ENCODE measurements around the gene TFAP2D. TPM values are rescaled to one million over a fixed set of nuclear protein-coding genes. Genes with fewer than 3 reads are reported as not detected.

Gene TFAP2D
- total RNA-seq, 1 donor, result not detected

- Histone ChIP-seq H2AFZ (ENCODE audit: low read length) (no peak overlapping the region), H3K4me3 (ENCODE audit: insufficient read depth, low read length) (no peak overlapping the region), H3K79me2 (ENCODE audit: insufficient read depth, low read length) (no peaks in the 10 kb centered on the region), H3K4me2 (ENCODE audit: insufficient read depth, low read length) (no peak overlapping the region), H3K4me1 (ENCODE audit: insufficient read depth, low read length) (no peaks in the 10 kb centered on the region), H3K27me3 (ENCODE audit: insufficient read depth, low read length) (peaks cover 4% of the 10 kb centered on the region), H4K20me1 (ENCODE audit: insufficient read depth, low read length) (no peaks in the 10 kb centered on the region), H3K9me3 (ENCODE audit: low read depth, low read length) (no peaks in the 10 kb centered on the region), H3K27ac (ENCODE audit: low read depth, low read length) (no peak overlapping the region), H3K36me3 (ENCODE audit: insufficient read depth, low read length) (no peaks in the 10 kb centered on the region)
- DNase-seq (ENCODE audit: insufficient read length, low spot score, missing footprints), result no peak
- no peak for TF ChIP-seq CTCF (IDR thresholded peaks at IDR 0.05; ENCODE audit: extremely low read depth, low read depth, low read length)
These were observed 5.2 kb downstream of the TFAP2D start for GRCh38 chr6:50718566-50718965.

GRCh38 chr6:50720623-50721022, 7.3 kb downstream of the TFAP2D start:
- no peak for TF ChIP-seq CTCF (IDR thresholded peaks at IDR 0.05; ENCODE audit: extremely low read depth, low read depth, low read length)
- no peaks in the 10 kb centered on the region for H3K79me2 ChIP-seq (ENCODE audit: insufficient read depth, low read length)
- peak; percentile 37 for DNase-seq (ENCODE audit: insufficient read length, low spot score, missing footprints)
- no peak overlapping the region for H3K27ac ChIP-seq (ENCODE audit: low read depth, low read length)
- no peaks in the 10 kb centered on the region for H3K27me3 ChIP-seq (ENCODE audit: insufficient read depth, low read length)
- no peaks in the 10 kb centered on the region for H3K9me3 ChIP-seq (ENCODE audit: low read depth, low read length)
- H3K36me3 ChIP-seq (ENCODE audit: insufficient read depth, low read length), result no peaks in the 10 kb centered on the region
- H4K20me1 ChIP-seq (ENCODE audit: insufficient read depth, low read length), result no peaks in the 10 kb centered on the region
- no peak overlapping the region for H2AFZ ChIP-seq (ENCODE audit: low read length)
- no peaks in the 10 kb centered on the region for H3K4me1 ChIP-seq (ENCODE audit: insufficient read depth, low read length)
- H3K4me3 ChIP-seq (ENCODE audit: insufficient read depth, low read length), result no peak overlapping the region
- no peak overlapping the region for H3K4me2 ChIP-seq (ENCODE audit: insufficient read depth, low read length)

GRCh38 chr6:50721978-50722377, 8.7 kb downstream of the TFAP2D start:
- Histone ChIP-seq H3K27ac (ENCODE audit: low read depth, low read length) (no peak overlapping the region), H3K27me3 (ENCODE audit: insufficient read depth, low read length) (no peaks in the 10 kb centered on the region), H3K4me2 (ENCODE audit: insufficient read depth, low read length) (no peak overlapping the region), H3K79me2 (ENCODE audit: insufficient read depth, low read length) (no peaks in the 10 kb centered on the region), H3K9me3 (ENCODE audit: low read depth, low read length) (no peaks in the 10 kb centered on the region), H2AFZ (ENCODE audit: low read length) (no peak overlapping the region), H4K20me1 (ENCODE audit: insufficient read depth, low read length) (no peaks in the 10 kb centered on the region), H3K4me1 (ENCODE audit: insufficient read depth, low read length) (no peaks in the 10 kb centered on the region), H3K4me3 (ENCODE audit: insufficient read depth, low read length) (no peak overlapping the region), H3K36me3 (ENCODE audit: insufficient read depth, low read length) (no peaks in the 10 kb centered on the region)
- DNase-seq (ENCODE audit: insufficient read length, low spot score, missing footprints), result no peak
- TF ChIP-seq CTCF (IDR thresholded peaks at IDR 0.05; ENCODE audit: extremely low read depth, low read depth, low read length), result no peak

- Histone ChIP-seq H3K4me3 (ENCODE audit: insufficient read depth, low read length) (no peak overlapping the region), H3K79me2 (ENCODE audit: insufficient read depth, low read length) (no peaks in the 10 kb centered on the region), H3K4me1 (ENCODE audit: insufficient read depth, low read length) (no peaks in the 10 kb centered on the region), H3K9me3 (ENCODE audit: low read depth, low read length) (no peaks in the 10 kb centered on the region), H2AFZ (ENCODE audit: low read length) (no peak overlapping the region), H3K36me3 (ENCODE audit: insufficient read depth, low read length) (no peaks in the 10 kb centered on the region), H3K4me2 (ENCODE audit: insufficient read depth, low read length) (no peak overlapping the region), H3K27ac (ENCODE audit: low read depth, low read length) (no peak overlapping the region), H3K27me3 (ENCODE audit: insufficient read depth, low read length) (no peaks in the 10 kb centered on the region), H4K20me1 (ENCODE audit: insufficient read depth, low read length) (no peaks in the 10 kb centered on the region)
- no peak for TF ChIP-seq CTCF (IDR thresholded peaks at IDR 0.05; ENCODE audit: extremely low read depth, low read depth, low read length)
- DNase-seq (ENCODE audit: insufficient read length, low spot score, missing footprints), result no peak
These were observed 9.7 kb downstream of the TFAP2D start for GRCh38 chr6:50722829-50723554.
